Measurements from ENCODE around the gene HSH2D.
A peak's percentile ranks its signal among the peaks of the same experiment; 100 is the strongest.
"Not testable (repeated sequence)": the region's sequence is repeated elsewhere in the genome, so short reads cannot be mapped to it uniquely, and the experiment has no call there.

The HSH2D gene

GRCh38 chr19:16143399-16144215, at the start of gene HSH2D:
TSS of gene HSH2D (plus strand) at chr19:16143685. CDS start at chr19:16148751, 5,066 bp downstream.
- DNase-seq: peak; percentile 99

- no peak for DNase-seq
Observed at GRCh38 chr19:16094360-16095070, 49.0 kb upstream of the HSH2D start.

- DNase-seq: no peak
Observed at GRCh38 chr19:16095071-16095571, 48.4 kb upstream of the HSH2D start.

- no peak for DNase-seq
Observed at GRCh38 chr19:16096280-16096855, 47.1 kb upstream of the HSH2D start.

GRCh38 chr19:16098416-16098768, 45.1 kb upstream of the HSH2D start:
- no peak for DNase-seq

- no peak for DNase-seq
Observed at GRCh38 chr19:16098821-16099220, 44.7 kb upstream of the HSH2D start.

- not testable (repeated sequence) for DNase-seq
Observed at GRCh38 chr19:16099314-16099965, 44.0 kb upstream of the HSH2D start.

GRCh38 chr19:16100524-16100923, 43.0 kb upstream of the HSH2D start:
- DNase-seq: no peak

- no peak for DNase-seq
Observed at GRCh38 chr19:16104722-16105121, 38.8 kb upstream of the HSH2D start.

GRCh38 chr19:16106121-16106520, 37.4 kb upstream of the HSH2D start:
- no peak for DNase-seq

- DNase-seq: peak; percentile 100
Observed at GRCh38 chr19:16111160-16111908, 32.2 kb upstream of the HSH2D start, which contains the start of gene RAB8A. TSS of gene RAB8A (plus strand) at chr19:16111889. CDS start at chr19:16111902, 13 bp downstream.

GRCh38 chr19:16111909-16112752, 31.4 kb upstream of the HSH2D start:
- peak; percentile 38 for DNase-seq

GRCh38 chr19:16112778-16113177, 30.7 kb upstream of the HSH2D start:
- no peak for DNase-seq

GRCh38 chr19:16113727-16114126, 29.8 kb upstream of the HSH2D start:
- no peak for DNase-seq

- DNase-seq: no peak
Observed at GRCh38 chr19:16115301-16116039, 28.0 kb upstream of the HSH2D start.

- no peak for DNase-seq
Observed at GRCh38 chr19:16116067-16116466, 27.4 kb upstream of the HSH2D start.

- no peak for DNase-seq
Observed at GRCh38 chr19:16117594-16118033, 25.9 kb upstream of the HSH2D start.

GRCh38 chr19:16118489-16119033, 24.9 kb upstream of the HSH2D start:
- no peak for DNase-seq

GRCh38 chr19:16119075-16119857, 24.2 kb upstream of the HSH2D start:
- DNase-seq: not testable (repeated sequence)

Measured in NCI-H146 (cell line).